ENCODE measurements around the gene STK36. TPM values are rescaled to one million over a fixed set of nuclear protein-coding genes. Genes with fewer than 3 reads are reported as not detected.

STK36 gene
- total RNA-seq, 2 experiments from 2014 or later = 9.8 to 12.7 TPM

GRCh38 chr2:218722419-218722818 is 50.5 kb downstream of the STK36 start:
- CTCF ChIA-PET = interaction anchor here (2.2 kb wide), 1 partner anchor 12 kb away, joined by 9 read pairs; the partner anchor contains the start of gene TTLL4
- no peak overlapping the region for H3K27ac Mint-ChIP-seq
- Histone ChIP-seq H3K9me3 (ENCODE audit: control insufficient read depth in 1 of 2, insufficient read depth in 1 of 2, low read length in 2 of 2) (peaks cover 12 to 23% of the 10 kb centered on the region in 2 experiments), H3K4me3 (ENCODE audit: low read length) (no peak overlapping the region), H3K36me3 (ENCODE audit: insufficient read depth, low read length) (no peaks in the 10 kb centered on the region), H3K27me3 (ENCODE audit: control insufficient read depth in 1 of 2, insufficient read depth in 2 of 2, low read length in 2 of 2) (no peaks in the 10 kb centered on the region), H3K4me1 (ENCODE audit: insufficient read depth, low read length) (no peaks in the 10 kb centered on the region), H3K27ac (ENCODE audit: low read depth in 1 of 2, low read length in 2 of 2) (no peak overlapping the region)
- POLR2A ChIA-PET = interaction anchor here (1.6 kb wide), 1 partner anchor 12 kb away, joined by 6 read pairs; the partner anchor contains the start of gene TTLL4
- H3K36me3 Mint-ChIP-seq (ENCODE audit: low read depth) = peaks cover 38% of the 10 kb centered on the region
- DNase-seq (no peak), ATAC-seq (ENCODE audit: poor library complexity) (no peak)
- H3K4me1 Mint-ChIP-seq (ENCODE audit: low read depth) = peaks cover 24% of the 10 kb centered on the region
- H3K4me3 Mint-ChIP-seq = no peak overlapping the region
- TF ChIP-seq CTCF (IDR thresholded peaks at IDR 0.05) = no peak
- H3K27me3 Mint-ChIP-seq = no peaks in the 10 kb centered on the region
- no peaks in the 10 kb centered on the region for H3K9me3 Mint-ChIP-seq
- intact Hi-C loops (cut with DNase I, micrococcal nuclease) = no loop called here

GRCh38 chr2:218722876-218723785 is 51.2 kb downstream of the STK36 start:
- H3K4me3 Mint-ChIP-seq = no peak overlapping the region
- H3K9me3 ChIP-seq (ENCODE audit: control insufficient read depth in 1 of 2, insufficient read depth in 1 of 2, low read length in 2 of 2) = peaks cover 12 to 25% of the 10 kb centered on the region in 2 experiments
- POLR2A ChIA-PET = interaction anchor here (1.6 kb wide), 1 partner anchor 12 kb away, joined by 6 read pairs; the partner anchor contains the start of gene TTLL4

More at GRCh38 chr2:218722876-218723785, 51.2 kb downstream of the STK36 start:
- no peaks in the 10 kb centered on the region for H3K4me1 ChIP-seq (ENCODE audit: insufficient read depth, low read length)
- no peak overlapping the region for H3K27ac ChIP-seq (ENCODE audit: low read depth in 1 of 2, low read length in 2 of 2)
- Mint-ChIP-seq H3K27me3 (no peaks in the 10 kb centered on the region), H3K27ac (no peak overlapping the region), H3K9me3 (peaks cover 2% of the 10 kb centered on the region), H3K36me3 (ENCODE audit: low read depth) (peaks cover 41% of the 10 kb centered on the region), H3K4me1 (ENCODE audit: low read depth) (peaks cover 25% of the 10 kb centered on the region)
- ATAC-seq (ENCODE audit: poor library complexity) (no peak), DNase-seq (no peak)
- no peaks in the 10 kb centered on the region for H3K36me3 ChIP-seq (ENCODE audit: insufficient read depth, low read length)
- CTCF ChIA-PET = interaction anchor here (2.2 kb wide), 1 partner anchor 12 kb away, joined by 9 read pairs; the partner anchor contains the start of gene TTLL4
- no peaks in the 10 kb centered on the region for H3K27me3 ChIP-seq (ENCODE audit: control insufficient read depth in 1 of 2, insufficient read depth in 2 of 2, low read length in 2 of 2)
- no peak for TF ChIP-seq CTCF (IDR thresholded peaks at IDR 0.05)
- no peak overlapping the region for H3K4me3 ChIP-seq (ENCODE audit: low read length)
- intact Hi-C loops (cut with DNase I, micrococcal nuclease) = no loop called here
